Measurements from ENCODE around the gene CYP2C19. TPM values are rescaled to one million over a fixed set of nuclear protein-coding genes. Genes with fewer than 3 reads are reported as not detected.

The CYP2C19 gene
- total RNA-seq, 2 experiments from 2014 or later: not detected

Other genes with a start within 250 kb of the CYP2C19 start
- 100 to 1,000 TPM; 147 to 149 TPM for gene HELLS, start 216.9 kb upstream of the CYP2C19 start, total RNA-seq
- gene CYP2C18, start 79.0 kb upstream of the CYP2C19 start, total RNA-seq: not detected
- gene CYP2C9, start 176.0 kb downstream of the CYP2C19 start, total RNA-seq: not detected